K562 (cell line): ENCODE results near the gene CTPS2. TPM values are rescaled to one million over a fixed set of nuclear protein-coding genes. Genes with fewer than 3 reads are reported as not detected.

Experiments used
- ATAC-seq: fragments of 200-7000 bp; cut with Tn5 transposase; 3 replicates; pipeline ENCODE4 v1.9.1; 2020; ENCODE audit warnings: moderate library complexity
- BruUV-seq: library from RNA; stranded (reverse); fragments of 400-500 nt; replicated peaks from 2 replicates; lab custom pipeline; 2021; lab: Mats Ljungman, UMichigan
- CTCF ChIA-PET: fragments of 300-600 bp; formaldehyde crosslinking; extraction: SDS; loops from one replicate; lab custom pipeline; 2021; ENCODE audit warnings: low intra/inter-chr PET ratio; lab: Yijun Ruan, JAX
- POLR2A ChIA-PET: fragments of 300-600, 350-650 bp; sonication (Branson Sonifier 250); formaldehyde crosslinking; extraction: SDS; loops from one replicate; lab custom pipeline; 2021; ENCODE audit warnings: antibody characterized with exemption, inconsistent platforms; lab: Yijun Ruan, JAX
- DNase-seq, 4 experiments: peaks; one replicate each; pipeline versions ENCODE4 v3.0.0 to v3.0.0-alpha.2; 2011 to 2018; ENCODE audit warnings: low spot score in 3 of 4, mixed read lengths in 3 of 4; ENCODE audit errors: extremely low read depth in 1 of 4
- FAIRE-seq: peaks from 2 replicates; lab custom pipeline; 2011; peaks lifted over from hg19 to GRCh38; lab: Jason Lieb, UNC
- H2AFZ ChIP-seq: 2 replicates; pipeline ENCODE4 v1.6.0; 2011; ENCODE audit warnings: low read depth, low read length, control low read depth, inconsistent platforms
- H3K27ac ChIP-seq: fragments of 200-600 bp; 3 replicates; pipeline ENCODE4 v1.8.0; 2011; ENCODE audit warnings: low read depth, mild to moderate bottlenecking, control low read depth, inconsistent platforms, low read length, moderate library complexity, mixed read lengths; ENCODE audit errors: extremely low read depth
- H3K27me3 ChIP-seq, 2 experiments: fragments of 300-600 bp in 1 of 2; 2 replicates in 1 of 2; 3 replicates in 1 of 2; pipeline versions ENCODE4 v1.6.0 to v1.8.0; 2011; ENCODE audit warnings: inconsistent platforms in 2 of 2, low read length in 2 of 2, mild to moderate bottlenecking in 1 of 2, mixed read lengths in 1 of 2, moderate library complexity in 1 of 2; ENCODE audit not compliant: control insufficient read depth in 2 of 2, insufficient read depth in 2 of 2
- H3K36me3 ChIP-seq: fragments of 300-600 bp; 3 replicates; pipeline ENCODE4 v1.8.0; 2011; ENCODE audit warnings: mild to moderate bottlenecking, low read length, inconsistent platforms; ENCODE audit not compliant: control insufficient read depth, insufficient read depth
- H3K4me1 ChIP-seq, 2 experiments: fragments of 200-600 bp in 1 of 2; replicated peaks in 1 of 2; 2 replicates in 1 of 2; 3 replicates in 1 of 2; pipeline versions ENCODE4 v1.5.1 to v1.8.0; 2011; ENCODE audit warnings: inconsistent platforms in 2 of 2, low read length in 2 of 2, mild to moderate bottlenecking in 1 of 2, mixed read lengths in 1 of 2, moderate library complexity in 1 of 2; ENCODE audit not compliant: control insufficient read depth in 2 of 2, insufficient read depth in 2 of 2
- H3K4me2 ChIP-seq: 2 replicates; pipeline ENCODE4 v1.6.1; 2011; ENCODE audit warnings: low read length, control low read depth, inconsistent platforms, mixed read lengths; ENCODE audit not compliant: insufficient read depth
- H3K4me3 ChIP-seq: fragments of 200-600 bp; sonication (generic), shearing (Covaris generic); 2 replicates; pipeline ENCODE4 v1.5.1; 2016; ENCODE audit warnings: control low read depth, inconsistent platforms
- H3K79me2 ChIP-seq: fragments of 200-600 bp; 3 replicates; pipeline ENCODE4 v1.8.0; 2011; ENCODE audit warnings: low read length, inconsistent platforms; ENCODE audit not compliant: control insufficient read depth, insufficient read depth
- H3K9ac ChIP-seq, 2 experiments: 2 replicates each; pipeline versions ENCODE4 v1.6.0 to v1.6.1; 2011; ENCODE audit warnings: low read depth in 2 of 2, low read length in 2 of 2, control low read depth in 1 of 2, inconsistent platforms in 1 of 2, mild to moderate bottlenecking in 1 of 2, mixed read lengths in 1 of 2; ENCODE audit not compliant: insufficient read depth in 1 of 2
- H3K9me1 ChIP-seq: one replicate; pipeline ENCODE4 v1.6.0; 2011; ENCODE audit warnings: inconsistent platforms, mild to moderate bottlenecking, low read length, moderate library complexity; ENCODE audit not compliant: control insufficient read depth, insufficient read depth
- H3K9me3 ChIP-seq: replicated peaks from 2 replicates; pipeline ENCODE4 v1.5.1; 2011; ENCODE audit warnings: low read depth, low read length, inconsistent platforms; ENCODE audit not compliant: control insufficient read depth, insufficient read depth
- H4K20me1 ChIP-seq: replicated peaks from 2 replicates; pipeline ENCODE4 v1.6.1; 2011; ENCODE audit warnings: low read length, inconsistent platforms, mixed read lengths; ENCODE audit not compliant: control insufficient read depth, insufficient read depth
- BHLHE40 ChIP-seq: IDR thresholded peaks from 2 replicates; pipeline ENCODE4 v1.6.1; 2011; ENCODE audit warnings: low read length, improper control_type of control experiment
- CXXC5 ChIP-seq: fragments of 250-450 bp; sonication (Bioruptor Pico); IDR thresholded peaks from 2 replicates; pipeline ENCODE4 v1.8.0; 2022; ENCODE audit warnings: inconsistent platforms, mild to moderate bottlenecking, moderate library complexity
- ILF3 ChIP-seq: fragments of 450-650 bp; IDR thresholded peaks from 2 replicates; pipeline ENCODE4 v1.6.1; 2018; ENCODE audit warnings: antibody characterized with exemption, mild to moderate bottlenecking, moderate library complexity, borderline replicate concordance
- KLF6 ChIP-seq: fragments of 250-450 bp; sonication (Bioruptor Pico); IDR thresholded peaks from 2 replicates; pipeline ENCODE4 v1.4.0; 2020; ENCODE audit warnings: mild to moderate bottlenecking, moderate library complexity, borderline replicate concordance
- TCF7 ChIP-seq: sonication (generic); IDR thresholded peaks from 2 replicates; pipeline ENCODE4 v1.6.1; 2016; ENCODE audit warnings: antibody characterized with exemption, borderline replicate concordance
- ZFX ChIP-seq: sonication (generic); formaldehyde crosslinking; IDR thresholded peaks from 2 replicates; pipeline ENCODE4 v1.8.0; 2022; ENCODE audit warnings: mild to moderate bottlenecking, missing genetic modification reagents, moderate library complexity
- ZNF174 ChIP-seq: fragments of 250-450 bp; sonication (Bioruptor Pico); IDR thresholded peaks from 2 replicates; pipeline ENCODE4 v1.4.0; 2020; ENCODE audit warnings: mild to moderate bottlenecking
- ZNF3 ChIP-seq: fragments of 250-450 bp; sonication (Bioruptor Pico); IDR thresholded peaks from 2 replicates; pipeline ENCODE4 v1.5.0; 2021; ENCODE audit warnings: mild to moderate bottlenecking, moderate library complexity
- ZNF436 ChIP-seq: fragments of 250-450, 450-650 bp; sonication (Bioruptor Pico); formaldehyde crosslinking; IDR thresholded peaks from 2 replicates; pipeline ENCODE4 v1.7.0; 2020; ENCODE audit warnings: mild to moderate bottlenecking
- ZNF696 ChIP-seq: fragments of 250-450 bp; sonication (Bioruptor Pico); conservative IDR thresholded peaks from 2 replicates; pipeline ENCODE4 v1.4.0; 2020; ENCODE audit warnings: mild to moderate bottlenecking, moderate library complexity
- WGBS: fragments of 100-300 bp; shearing (Covaris generic); methylation state at CpG from one replicate; pipeline ENCODE4 v1.1.6; 2016; ENCODE audit warnings: low coverage, mixed read lengths; ENCODE audit not compliant: insufficient coverage; ENCODE audit errors: missing lambda C conversion rate; 5-methylcytosine and 5-hydroxymethylcytosine counted together
- in situ Hi-C: fragments of 300-500 bp; cut with MboI; formaldehyde crosslinking; loops from 4 replicates; pipeline ENCODE4 v1.15.0; 2018; ENCODE audit warnings: inconsistent platforms, mixed read lengths
- intact Hi-C: fragments of 100-400 bp; cut with micrococcal nuclease; formaldehyde crosslinking; loops from 2 replicates; pipeline ENCODE4 v1.14.2; 2022
- polyA plus RNA-seq, 8 experiments: library from polyadenylated mRNA; depleted of rRNA in 4 of 8; stranded (reverse) in 5 of 8; unstranded in 3 of 8; fragments of >200 nt; fragmentation: Nextera tagmentation in 2 of 8; fragmentation: Illumina TruSeq in 1 of 8; extraction: Ambion mirVana in 2 of 8; extraction: Trizol in 1 of 8; gene quantifications; 2 replicates each; pipeline versions ENCODE4 v1.2.1 to v1.2.3, GENCODE V29; 2011 to 2014; ENCODE audit warnings: inconsistent platforms in 1 of 8, missing spikeins in 1 of 8
- total RNA-seq, 7 experiments: library from RNA; depleted of rRNA in 6 of 7; stranded (reverse); fragments of >200 nt in 6 of 7; fragmentation: Illumina TruSeq in 2 of 7; extraction: Trizol in 2 of 7; gene quantifications; 2 replicates each; pipeline versions ENCODE4 v1.2.1 to v1.2.3, GENCODE V29; 2011 to 2021; ENCODE audit warnings: low replicate concordance in 1 of 7
- TF ChIP-seq, protein P1 (sequence below): fragments of 250-450 bp; sonication (Bioruptor Pico); IDR thresholded peaks from 2 replicates; pipeline ENCODE4 v1.9.0; 2021; ENCODE audit warnings: mild to moderate bottlenecking, inconsistent platforms
- TF ChIP-seq, protein P2 (sequence below): fragments of 250-450 bp; sonication (Bioruptor Pico); IDR thresholded peaks from 2 replicates; pipeline ENCODE4 v1.8.0; 2021; ENCODE audit warnings: moderate library complexity, mild to moderate bottlenecking, inconsistent platforms
- TF ChIP-seq, protein P3 (sequence below): IDR thresholded peaks from 2 replicates; pipeline ENCODE4 v1.6.1; 2016; ENCODE audit warnings: missing genetic modification characterization, missing compliant biosample characterization
- TF ChIP-seq, protein P4 (sequence below): fragments of 250-450 bp; sonication (Bioruptor Pico); IDR thresholded peaks from 2 replicates; pipeline ENCODE4 v1.9.0; 2021; ENCODE audit warnings: mild to moderate bottlenecking
- TF ChIP-seq, protein P5 (sequence below): fragments of 450-650 bp; IDR thresholded peaks from 2 replicates; pipeline ENCODE4 v1.6.1; 2016; ENCODE audit warnings: borderline replicate concordance

The CTPS2 gene
- total and polyA plus RNA-seq, 9 of the 15 experiments (the other 6 are each of a cell fraction or from before 2014, with no cell fraction given): 5.4 to 19.5 (median 14.1) TPM

DNA sequence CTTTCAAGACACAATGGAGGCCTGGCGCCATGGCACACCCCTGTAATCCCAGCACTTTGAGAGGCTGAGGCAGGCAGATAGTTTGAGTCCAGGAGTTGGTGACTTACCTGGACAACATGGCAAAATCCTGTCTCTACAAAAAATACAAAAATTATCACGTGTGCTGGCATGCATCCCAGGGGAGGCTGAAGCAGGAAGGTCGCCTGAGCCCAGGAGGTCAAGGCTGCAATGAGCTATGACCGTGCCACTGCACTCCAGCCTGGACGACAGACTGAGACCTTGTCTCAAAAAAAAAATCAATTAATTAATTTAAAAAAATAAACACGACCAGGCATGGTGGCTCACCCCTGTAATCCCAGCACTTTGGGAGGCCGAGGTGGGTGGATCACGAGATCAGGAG is 2.0 kb upstream of the CTPS2 start (continued):
- TF ChIP-seq, protein P1, sequence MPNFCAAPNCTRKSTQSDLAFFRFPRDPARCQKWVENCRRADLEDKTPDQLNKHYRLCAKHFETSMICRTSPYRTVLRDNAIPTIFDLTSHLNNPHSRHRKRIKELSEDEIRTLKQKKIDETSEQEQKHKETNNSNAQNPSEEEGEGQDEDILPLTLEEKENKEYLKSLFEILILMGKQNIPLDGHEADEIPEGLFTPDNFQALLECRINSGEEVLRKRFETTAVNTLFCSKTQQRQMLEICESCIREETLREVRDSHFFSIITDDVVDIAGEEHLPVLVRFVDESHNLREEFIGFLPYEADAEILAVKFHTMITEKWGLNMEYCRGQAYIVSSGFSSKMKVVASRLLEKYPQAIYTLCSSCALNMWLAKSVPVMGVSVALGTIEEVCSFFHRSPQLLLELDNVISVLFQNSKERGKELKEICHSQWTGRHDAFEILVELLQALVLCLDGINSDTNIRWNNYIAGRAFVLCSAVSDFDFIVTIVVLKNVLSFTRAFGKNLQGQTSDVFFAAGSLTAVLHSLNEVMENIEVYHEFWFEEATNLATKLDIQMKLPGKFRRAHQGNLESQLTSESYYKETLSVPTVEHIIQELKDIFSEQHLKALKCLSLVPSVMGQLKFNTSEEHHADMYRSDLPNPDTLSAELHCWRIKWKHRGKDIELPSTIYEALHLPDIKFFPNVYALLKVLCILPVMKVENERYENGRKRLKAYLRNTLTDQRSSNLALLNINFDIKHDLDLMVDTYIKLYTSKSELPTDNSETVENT (CRISPR knock-in tag): no peak
- TF ChIP-seq BHLHE40 (no peak), ZNF174 (no peak), TCF7 (no peak), CXXC5 (CRISPR knock-in tag) (no peak), ZNF3 (CRISPR knock-in tag) (no peak)

DNA sequence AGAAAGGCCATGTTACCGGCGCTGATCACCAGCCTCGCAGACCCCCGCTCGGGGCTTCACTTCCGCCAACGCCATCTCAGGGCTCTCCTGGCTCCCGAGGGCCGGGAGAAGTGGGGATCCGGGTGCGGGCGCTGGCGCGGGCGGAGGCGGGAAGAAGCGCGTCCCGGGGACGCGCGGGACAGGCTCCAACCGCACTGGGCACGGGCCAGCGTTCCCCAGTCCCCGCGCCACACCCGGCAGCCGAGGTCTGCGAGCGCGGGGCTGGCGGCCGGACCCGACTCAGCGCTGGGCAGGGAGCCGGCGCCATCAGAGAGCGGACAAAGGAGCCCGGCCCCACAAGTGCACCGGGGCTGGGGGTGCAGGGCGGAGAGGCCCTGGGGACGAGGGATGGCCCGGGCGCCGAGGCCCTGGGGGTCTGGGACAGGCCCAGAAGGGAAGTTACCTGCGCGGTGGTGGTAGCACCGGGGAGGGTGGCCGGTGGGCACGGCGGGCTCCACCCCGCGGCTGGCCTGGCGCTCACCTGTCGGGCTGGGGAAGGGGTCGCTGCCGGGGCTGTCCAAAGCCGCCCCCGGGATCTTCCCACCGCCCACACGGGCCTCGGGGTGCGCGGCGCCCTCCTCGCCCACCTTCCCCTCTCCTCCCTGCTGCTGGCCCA is 449 bp downstream of the CTPS2 start:
- intact Hi-C loops (no loop called here), in situ Hi-C loops (no loop called here)
- peak; percentile 17 to 59 (median 48) for DNase-seq
- Histone ChIP-seq H3K27ac (peak overlapping the region; percentile 83), H3K27me3 (no peaks in the 10 kb centered on the region), H3K4me3 (peak overlapping the region; percentile 69), H2AFZ (peak overlapping the region; percentile 99), H3K9me1 (no peaks in the 10 kb centered on the region), H3K36me3 (peaks cover 7% of the 10 kb centered on the region; the same call in 2 of the 3 replicates), H4K20me1 (no peaks in the 10 kb centered on the region), H3K79me2 (peaks cover 28% of the 10 kb centered on the region), H3K4me1 (peaks cover 0 to 17% of the 10 kb centered on the region in 2 experiments; a peak in 4 of 5 replicates), H3K4me2 (peak overlapping the region; percentile 87), H3K9ac (peak overlapping the region; percentile 82 to 97), H3K9me3 (no peaks in the 10 kb centered on the region)
- ChIA-PET CTCF (no interaction called here), POLR2A (interaction anchor here (0.7 to 1.3 kb wide), 5 partner anchors 8 to 101 kb away, joined by 3 to 6 read pairs (median 4); partner anchors contain the start of gene SYAP1)
- WGBS: under 1% methylated on average over 14 of the region's 67 CpGs
- no TSS peak for BruUV-seq
- peak; percentile 78 for ATAC-seq
- no peak for FAIRE-seq
- TF ChIP-seq ZNF436 (CRISPR knock-in tag) (no peak), ZFX (CRISPR knock-in tag) (0 out of 2 replicates have a peak, but pooled peaks have one; percentile 91), ILF3 (no peak), ZNF696 (CRISPR knock-in tag) (no peak), KLF6 (CRISPR knock-in tag) (no peak)
- TF ChIP-seq, protein P2, sequence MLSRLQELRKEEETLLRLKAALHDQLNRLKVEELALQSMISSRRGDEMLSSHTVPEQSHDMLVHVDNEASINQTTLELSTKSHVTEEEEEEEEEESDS: no peak
- TF ChIP-seq, protein P3, sequence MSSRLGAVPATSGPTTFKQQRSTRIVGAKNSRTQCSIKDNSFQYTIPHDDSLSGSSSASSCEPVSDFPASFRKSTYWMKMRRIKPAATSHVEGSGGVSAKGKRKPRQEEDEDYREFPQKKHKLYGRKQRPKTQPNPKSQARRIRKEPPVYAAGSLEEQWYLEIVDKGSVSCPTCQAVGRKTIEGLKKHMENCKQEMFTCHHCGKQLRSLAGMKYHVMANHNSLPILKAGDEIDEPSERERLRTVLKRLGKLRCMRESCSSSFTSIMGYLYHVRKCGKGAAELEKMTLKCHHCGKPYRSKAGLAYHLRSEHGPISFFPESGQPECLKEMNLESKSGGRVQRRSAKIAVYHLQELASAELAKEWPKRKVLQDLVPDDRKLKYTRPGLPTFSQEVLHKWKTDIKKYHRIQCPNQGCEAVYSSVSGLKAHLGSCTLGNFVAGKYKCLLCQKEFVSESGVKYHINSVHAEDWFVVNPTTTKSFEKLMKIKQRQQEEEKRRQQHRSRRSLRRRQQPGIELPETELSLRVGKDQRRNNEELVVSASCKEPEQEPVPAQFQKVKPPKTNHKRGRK (tag): no peak
- TF ChIP-seq, protein P4, sequence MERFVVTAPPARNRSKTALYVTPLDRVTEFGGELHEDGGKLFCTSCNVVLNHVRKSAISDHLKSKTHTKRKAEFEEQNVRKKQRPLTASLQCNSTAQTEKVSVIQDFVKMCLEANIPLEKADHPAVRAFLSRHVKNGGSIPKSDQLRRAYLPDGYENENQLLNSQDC (CRISPR knock-in tag): no peak
- TF ChIP-seq, protein P5, sequence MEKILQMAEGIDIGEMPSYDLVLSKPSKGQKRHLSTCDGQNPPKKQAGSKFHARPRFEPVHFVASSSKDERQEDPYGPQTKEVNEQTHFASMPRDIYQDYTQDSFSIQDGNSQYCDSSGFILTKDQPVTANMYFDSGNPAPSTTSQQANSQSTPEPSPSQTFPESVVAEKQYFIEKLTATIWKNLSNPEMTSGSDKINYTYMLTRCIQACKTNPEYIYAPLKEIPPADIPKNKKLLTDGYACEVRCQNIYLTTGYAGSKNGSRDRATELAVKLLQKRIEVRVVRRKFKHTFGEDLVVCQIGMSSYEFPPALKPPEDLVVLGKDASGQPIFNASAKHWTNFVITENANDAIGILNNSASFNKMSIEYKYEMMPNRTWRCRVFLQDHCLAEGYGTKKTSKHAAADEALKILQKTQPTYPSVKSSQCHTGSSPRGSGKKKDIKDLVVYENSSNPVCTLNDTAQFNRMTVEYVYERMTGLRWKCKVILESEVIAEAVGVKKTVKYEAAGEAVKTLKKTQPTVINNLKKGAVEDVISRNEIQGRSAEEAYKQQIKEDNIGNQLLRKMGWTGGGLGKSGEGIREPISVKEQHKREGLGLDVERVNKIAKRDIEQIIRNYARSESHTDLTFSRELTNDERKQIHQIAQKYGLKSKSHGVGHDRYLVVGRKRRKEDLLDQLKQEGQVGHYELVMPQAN: no peak
